ENCODE data around the gene ABR.

- TF ChIP-seq CTCF (IDR thresholded peaks at IDR 0.05 in 8 of 11, conservative IDR thresholded peaks at IDR 0.05 in 3 of 11) (no peak), POLR2A (IDR thresholded peaks at IDR 0.05) (no peak)
Observed at GRCh38 chr17:1228781-1229348, 49.1 kb upstream of the ABR start.

Data from spleen (tissue), 7 donors.